Testis (tissue), 2 donors: Measurements from ENCODE around the gene NLRP13.
"Not testable (repeated sequence)": the region's sequence is repeated elsewhere in the genome, so short reads cannot be mapped to it uniquely, and the experiment has no call there.

ENCODE experiments used
- CTCF ChIP-seq, 3 experiments: fragments of 450-650 bp in 2 of 3; fragments of 200-600 bp in 1 of 3; sonication (generic) in 1 of 3; IDR thresholded peaks; one replicate each; pipeline ENCODE4 v1.5.1; 2016 to 2019; ENCODE audit warnings: antibody characterized with exemption in 3 of 3, mild to moderate bottlenecking in 2 of 3, moderate library complexity in 1 of 3
- POLR2A ChIP-seq: fragments of 450-650 bp; IDR thresholded peaks from one replicate; pipeline ENCODE4 v1.6.1; 2017; ENCODE audit warnings: antibody characterized with exemption, mild to moderate bottlenecking, moderate library complexity

- TF ChIP-seq CTCF (IDR thresholded peaks at IDR 0.05); POLR2A: not testable (repeated sequence)
Observed at GRCh38 chr19:55950566-55950965, 18.4 kb upstream of the NLRP13 start.
